Measurements from ENCODE around the gene CRMP1. TPM values are rescaled to one million over a fixed set of nuclear protein-coding genes. Genes with fewer than 3 reads are reported as not detected.

Gene CRMP1
- polyA plus RNA-seq, 1 donor (not counting 4 experiments of a cell fraction or from before 2014, with no cell fraction given): 0.03 TPM

- Histone ChIP-seq H3K79me2 (ENCODE audit: control insufficient read depth, insufficient read depth, low read length) (no peaks in the 10 kb centered on the region), H3K4me2 (ENCODE audit: control insufficient read depth, extremely low read depth, insufficient read depth, low read depth, low read length) (no peak overlapping the region), H3K9me3 (ENCODE audit: control insufficient read depth, low read depth, low read length) (no peaks in the 10 kb centered on the region), H3K27me3 (ENCODE audit: control insufficient read depth, extremely low read depth, insufficient read depth, low read length) (no peaks in the 10 kb centered on the region), H3K27ac (ENCODE audit: control insufficient read depth, insufficient read depth, low read length) (no peak overlapping the region), H3K9ac (ENCODE audit: control insufficient read depth, extremely low read depth, insufficient read depth, low read length) (no peak overlapping the region), H3K4me3 (ENCODE audit: control insufficient read depth in 2 of 3, extremely low read depth in 1 of 3, insufficient read depth in 2 of 3, low read depth in 1 of 3, low read length in 3 of 3) (no peak overlapping the region), H4K20me1 (ENCODE audit: control insufficient read depth, extremely low read depth, insufficient read depth, low read length) (no peaks in the 10 kb centered on the region), H2AFZ (ENCODE audit: control insufficient read depth, low read length) (no peak overlapping the region), H3K9me1 (ENCODE audit: control insufficient read depth, extremely low read depth, insufficient read depth, low read length) (no peaks in the 10 kb centered on the region), H3K36me3 (ENCODE audit: control insufficient read depth in 2 of 2, extremely low read depth in 1 of 2, insufficient read depth in 2 of 2, low read length in 2 of 2) (peaks cover 26 to 30% of the 10 kb centered on the region in 2 experiments), H3K4me1 (ENCODE audit: control insufficient read depth, extremely low read depth, insufficient read depth, low read length) (no peaks in the 10 kb centered on the region)
- FAIRE-seq: no peak
- DNase-seq (ENCODE audit: low read depth, low spot score): no peak
- TF ChIP-seq EZH2 (IDR thresholded peaks at IDR 0.05; ENCODE audit: low read length) (no peak), CTCF (optimal IDR thresholded peaks at IDR 0.05 in 1 of 3, IDR thresholded peaks at IDR 0.05 in 1 of 3, conservative IDR thresholded peaks at IDR 0.05 in 1 of 3; ENCODE audit: extremely low read depth in 1 of 3, insufficient read depth in 2 of 3, low read length in 3 of 3) (no peak)
- dilution Hi-C loops (cut with MboI; ENCODE audit: extremely low pct_ligation_motif_present, low sequenced_read_pairs): no loop called here
These were observed 107.8 kb downstream of the CRMP1 start for GRCh38 chr4:5784960-5785611.

GRCh38 chr4:5784021-5784420 is 108.9 kb downstream of the CRMP1 start:
- H3K27me3 ChIP-seq (ENCODE audit: control insufficient read depth, extremely low read depth, insufficient read depth, low read length): no peaks in the 10 kb centered on the region
- no peaks in the 10 kb centered on the region for H4K20me1 ChIP-seq (ENCODE audit: control insufficient read depth, extremely low read depth, insufficient read depth, low read length)
- dilution Hi-C loops (cut with MboI; ENCODE audit: extremely low pct_ligation_motif_present, low sequenced_read_pairs): no loop called here
- DNase-seq (ENCODE audit: low read depth, low spot score) (no peak), FAIRE-seq (no peak)
- peaks cover 23 to 25% of the 10 kb centered on the region in 2 experiments for H3K36me3 ChIP-seq (ENCODE audit: control insufficient read depth in 2 of 2, extremely low read depth in 1 of 2, insufficient read depth in 2 of 2, low read length in 2 of 2)
- H3K9me1 ChIP-seq (ENCODE audit: control insufficient read depth, extremely low read depth, insufficient read depth, low read length): no peaks in the 10 kb centered on the region
- H3K4me1 ChIP-seq (ENCODE audit: control insufficient read depth, extremely low read depth, insufficient read depth, low read length): no peaks in the 10 kb centered on the region
- TF ChIP-seq CTCF (optimal IDR thresholded peaks at IDR 0.05 in 1 of 3, IDR thresholded peaks at IDR 0.05 in 1 of 3, conservative IDR thresholded peaks at IDR 0.05 in 1 of 3; ENCODE audit: extremely low read depth in 1 of 3, insufficient read depth in 2 of 3, low read length in 3 of 3) (no peak), EZH2 (IDR thresholded peaks at IDR 0.05; ENCODE audit: low read length) (no peak)
- no peak overlapping the region for H3K9ac ChIP-seq (ENCODE audit: control insufficient read depth, extremely low read depth, insufficient read depth, low read length)
- H3K27ac ChIP-seq (ENCODE audit: control insufficient read depth, insufficient read depth, low read length): no peak overlapping the region
- H3K79me2 ChIP-seq (ENCODE audit: control insufficient read depth, insufficient read depth, low read length): no peaks in the 10 kb centered on the region
- H3K4me3 ChIP-seq (ENCODE audit: control insufficient read depth in 2 of 3, extremely low read depth in 1 of 3, insufficient read depth in 2 of 3, low read depth in 1 of 3, low read length in 3 of 3): no peak overlapping the region
- H2AFZ ChIP-seq (ENCODE audit: control insufficient read depth, low read length): no peak overlapping the region
- H3K4me2 ChIP-seq (ENCODE audit: control insufficient read depth, extremely low read depth, insufficient read depth, low read depth, low read length): no peak overlapping the region
- no peaks in the 10 kb centered on the region for H3K9me3 ChIP-seq (ENCODE audit: control insufficient read depth, low read depth, low read length)

All from keratinocyte (primary cell).